Measurements from ENCODE around the gene EFS.

- TF ChIP-seq POLR2A (IDR thresholded peaks at IDR 0.05) (no peak), CTCF (IDR thresholded peaks at IDR 0.05) (no peak), POLR2AphosphoS5 (IDR thresholded peaks at IDR 0.05) (no peak)
Measured at GRCh38 chr14:23324993-23325392, 40.0 kb downstream of the EFS start.
